Suprapubic skin (tissue), 4 donors: ENCODE results near the gene SENP5.

Experiments used
- CTCF ChIP-seq, 2 donors: fragments of 200-600 bp in 1 of 2; fragments of 450-650 bp in 1 of 2; sonication (generic) in 1 of 2; IDR thresholded peaks; one replicate each; pipeline ENCODE4 v1.5.1; 2016 to 2019; ENCODE audit warnings: antibody characterized with exemption in 2 of 2, mild to moderate bottlenecking in 1 of 2, moderate library complexity in 1 of 2
- EP300 ChIP-seq: sonication (generic); formaldehyde crosslinking; IDR thresholded peaks from one replicate; pipeline ENCODE4 v1.6.1; 2017; ENCODE audit warnings: antibody characterized with exemption
- POLR2A ChIP-seq, 2 donors: fragments of 450-650 bp; IDR thresholded peaks; one replicate each; pipeline ENCODE4 v1.6.1; 2017; ENCODE audit warnings: antibody characterized with exemption in 2 of 2, mild to moderate bottlenecking in 2 of 2, moderate library complexity in 2 of 2
- POLR2AphosphoS5 ChIP-seq, 3 donors: sonication (generic); formaldehyde crosslinking; IDR thresholded peaks; one replicate each; pipeline ENCODE4 v1.6.1; 2017; ENCODE audit warnings: antibody characterized with exemption in 3 of 3

GRCh38 chr3:196918968-196919367 is 51.2 kb downstream of the SENP5 start:
- TF ChIP-seq CTCF (IDR thresholded peaks at IDR 0.05) (no peak), POLR2AphosphoS5 (IDR thresholded peaks at IDR 0.05) (no peak), EP300 (no peak), POLR2A (IDR thresholded peaks at IDR 0.05) (no peak)
